GM12892 (cell line): Measurements from ENCODE around the gene FAM163B.

Experiments
- POLR2A ChIP-seq: IDR thresholded peaks from 2 replicates; pipeline ENCODE4 v1.6.1; 2011; ENCODE audit warnings: low read depth, low read length, control low read depth
- POLR2AphosphoS5 ChIP-seq: IDR thresholded peaks from 2 replicates; pipeline ENCODE4 v1.6.1; 2011; ENCODE audit warnings: low read depth, low read length, control low read depth
- TAF1 ChIP-seq: IDR thresholded peaks from 2 replicates; pipeline ENCODE4 v1.6.1; 2011; ENCODE audit warnings: low read depth, mild to moderate bottlenecking, control low read depth, low read length, borderline replicate concordance

- TF ChIP-seq POLR2A (no peak), POLR2AphosphoS5 (no peak), TAF1 (no peak)
These were observed 23.9 kb upstream of the FAM163B start for GRCh38 chr9:133632806-133633680.
